Right ventricle myocardium inferior (tissue), 1 donor: ENCODE measurements around the gene ZNF583. TPM values are rescaled to one million over a fixed set of nuclear protein-coding genes. Genes with fewer than 3 reads are reported as not detected.

ENCODE experiments used
- ATAC-seq: fragments of 200-7000 bp; cut with Tn5 transposase; one replicate; pipeline ENCODE4 v1.9.1; 2020; ENCODE audit warnings: mild to moderate bottlenecking, moderate library complexity
- DNase-seq: peaks from one replicate; pipeline ENCODE4 v3.0.0; 2021; ENCODE audit errors: missing footprints
- intact Hi-C: fragments of 100-400 bp; cut with DNase I; formaldehyde crosslinking; loops from one replicate; pipeline ENCODE4 v1.11.0; 2022
- total RNA-seq: library from RNA; stranded (reverse); fragmentation: NEBNext Ultra II Directional; extraction: Animal tissue kit (Norgen Biotek cat#: 25700); gene quantifications from one replicate; pipeline ENCODE4 v1.2.1, GENCODE V29; 2021
- donor health status: DM: no; HTN: yes; CAD: no; lungs with severe emphysema.

Gene ZNF583
- total RNA-seq, 1 donor from 2014 or later, result 5.4 TPM

DNA sequence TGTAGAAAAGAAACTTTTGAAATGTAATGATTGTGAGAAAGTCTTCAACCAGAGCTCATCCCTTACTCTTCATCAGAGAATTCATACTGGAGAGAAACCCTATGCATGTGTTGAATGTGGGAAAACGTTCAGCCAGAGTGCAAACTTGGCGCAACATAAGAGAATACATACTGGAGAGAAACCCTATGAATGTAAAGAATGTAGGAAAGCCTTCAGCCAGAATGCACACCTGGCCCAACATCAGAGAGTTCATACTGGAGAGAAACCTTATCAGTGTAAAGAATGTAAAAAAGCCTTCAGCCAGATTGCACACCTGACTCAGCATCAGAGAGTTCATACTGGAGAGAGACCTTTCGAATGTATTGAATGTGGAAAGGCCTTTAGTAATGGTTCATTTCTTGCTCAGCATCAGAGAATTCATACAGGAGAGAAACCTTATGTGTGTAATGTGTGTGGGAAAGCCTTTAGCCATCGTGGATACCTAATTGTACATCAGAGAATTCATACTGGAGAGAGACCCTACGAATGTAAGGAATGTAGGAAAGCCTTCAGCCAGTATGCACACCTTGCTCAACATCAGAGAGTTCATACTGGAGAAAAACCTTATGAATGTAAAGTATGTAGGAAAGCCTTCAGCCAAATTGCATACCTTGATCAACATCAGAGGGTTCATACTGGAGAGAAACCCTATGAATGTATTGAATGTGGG is 19.3 kb downstream of the ZNF583 start:
- DNase-seq, result no peak
- ATAC-seq, result no peak
- intact Hi-C loops, result no loop called here

DNA sequence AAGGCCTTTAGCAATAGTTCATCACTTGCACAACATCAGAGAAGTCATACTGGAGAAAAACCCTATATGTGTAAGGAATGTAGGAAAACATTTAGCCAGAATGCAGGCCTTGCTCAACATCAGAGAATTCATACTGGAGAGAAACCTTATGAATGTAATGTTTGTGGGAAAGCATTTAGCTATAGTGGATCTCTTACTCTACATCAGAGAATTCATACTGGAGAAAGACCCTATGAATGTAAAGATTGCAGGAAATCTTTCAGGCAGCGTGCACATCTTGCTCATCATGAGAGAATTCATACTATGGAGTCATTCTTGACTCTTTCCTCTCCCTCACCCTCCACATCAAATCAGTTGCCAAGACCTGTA is 19.8 kb downstream of the ZNF583 start:
- ATAC-seq, result no peak

DNA sequence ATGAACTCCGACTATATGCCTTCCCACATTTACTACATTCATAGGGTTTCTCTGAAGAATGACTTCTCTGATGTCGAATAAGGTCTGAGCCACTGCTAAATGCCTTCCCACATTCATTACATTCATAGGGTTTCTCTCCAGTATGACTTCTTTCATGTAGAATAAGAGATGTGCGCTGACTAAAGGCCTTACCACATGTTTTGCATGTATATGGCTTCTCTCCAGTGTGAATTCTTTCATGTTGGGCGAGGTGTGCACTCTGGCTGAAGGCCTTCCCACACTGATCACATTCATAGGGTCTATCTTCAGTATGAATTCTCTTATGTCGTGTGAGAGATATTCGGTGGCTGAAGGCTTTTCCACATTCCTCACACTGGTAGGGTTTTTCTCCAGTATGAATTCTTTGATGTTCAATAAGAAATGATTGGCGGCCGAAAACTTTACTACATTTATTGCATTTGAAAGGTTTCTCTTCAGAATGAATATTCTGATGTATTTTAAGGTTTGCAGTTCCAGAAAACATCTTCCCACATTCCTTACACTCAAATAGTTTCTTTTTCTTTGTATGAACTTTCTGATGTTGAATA is 37.2 kb downstream of the ZNF583 start:
- DNase-seq, result no peak
- ATAC-seq, result no peak
- intact Hi-C loops, result no loop called here

More for the DNA sequence above, 19.8 kb downstream of the ZNF583 start:
- DNase-seq, result no peak
- intact Hi-C loops, result no loop called here

DNA sequence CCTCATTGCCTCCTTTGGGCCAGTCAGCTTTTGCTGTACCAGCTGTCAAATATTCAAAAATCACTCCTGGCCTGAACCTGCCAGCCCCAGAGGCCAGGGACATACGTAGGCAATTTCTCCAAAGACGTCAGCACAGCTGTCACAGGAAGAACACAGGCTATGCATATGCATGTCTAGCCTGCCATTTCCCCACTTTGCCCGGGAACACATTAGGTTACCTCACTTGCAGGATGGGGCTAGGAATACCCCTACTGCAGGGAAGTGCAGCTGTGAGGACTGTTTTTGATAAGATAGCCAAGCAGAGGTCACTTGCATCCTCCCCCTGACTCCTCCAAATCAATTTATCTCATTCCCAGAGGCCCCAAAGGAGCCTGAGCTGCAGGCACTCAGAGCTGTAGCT is 70.2 kb downstream of the ZNF583 start:
- intact Hi-C loops, result no loop called here
- no peak for DNase-seq

DNA sequence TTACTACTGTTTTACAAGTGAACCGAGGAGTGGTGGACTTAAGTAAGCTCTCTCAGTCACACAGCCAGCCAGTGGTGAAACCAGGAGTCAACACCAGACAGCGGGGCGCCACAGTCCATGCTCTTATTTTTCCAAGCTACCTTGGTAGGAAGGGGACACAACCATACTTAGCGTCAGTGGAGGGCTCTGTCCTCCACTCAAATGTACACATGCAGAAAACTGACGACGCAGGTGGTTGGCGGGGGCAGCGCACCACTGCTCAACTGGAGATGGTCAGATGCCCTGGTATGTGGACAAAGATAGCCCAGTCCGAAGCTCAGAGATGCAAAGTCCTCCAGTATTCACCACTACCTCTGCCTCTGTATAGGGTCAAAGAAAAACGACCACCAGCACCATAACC is 72.0 kb downstream of the ZNF583 start:
- no peak for ATAC-seq
- DNase-seq, result no peak
- intact Hi-C loops, result loop anchor here (5.0 kb wide), 1 partner anchor 74 kb away; the partner anchor contains the start of gene ZNF583

More for the DNA sequence above, 70.2 kb downstream of the ZNF583 start:
- ATAC-seq, result no peak

Other genes starting within 250 kb of the ZNF583 start
- not detected for gene GALP, start 228.3 kb upstream of the ZNF583 start, total RNA-seq
- not detected for gene ZSCAN5B, start 206.5 kb upstream of the ZNF583 start, total RNA-seq
- gene ZSCAN5C, start 202.1 kb upstream of the ZNF583 start, total RNA-seq, result not detected
- not detected for gene EDDM13, start 131.6 kb upstream of the ZNF583 start, total RNA-seq
- 20.3 TPM for gene ZSCAN5A, start 89.5 kb upstream of the ZNF583 start, total RNA-seq
- 3.6 TPM for gene ZNF582, start 10.8 kb upstream of the ZNF583 start, total RNA-seq
- 7.0 TPM for gene ZNF667, start 73.0 kb downstream of the ZNF583 start, total RNA-seq
- gene ZNF471, start 103.5 kb downstream of the ZNF583 start, total RNA-seq, result 5.2 TPM
- 5.5 TPM for gene ZFP28, start 134.6 kb downstream of the ZNF583 start, total RNA-seq
- 2.9 TPM for gene ZNF470, start 163.1 kb downstream of the ZNF583 start, total RNA-seq
- gene ZNF71, start 191.0 kb downstream of the ZNF583 start, total RNA-seq, result 6.4 TPM
- not detected for gene SMIM17, start 238.8 kb downstream of the ZNF583 start, total RNA-seq